ENCODE measurements around the gene FTSJ1.

DNA sequence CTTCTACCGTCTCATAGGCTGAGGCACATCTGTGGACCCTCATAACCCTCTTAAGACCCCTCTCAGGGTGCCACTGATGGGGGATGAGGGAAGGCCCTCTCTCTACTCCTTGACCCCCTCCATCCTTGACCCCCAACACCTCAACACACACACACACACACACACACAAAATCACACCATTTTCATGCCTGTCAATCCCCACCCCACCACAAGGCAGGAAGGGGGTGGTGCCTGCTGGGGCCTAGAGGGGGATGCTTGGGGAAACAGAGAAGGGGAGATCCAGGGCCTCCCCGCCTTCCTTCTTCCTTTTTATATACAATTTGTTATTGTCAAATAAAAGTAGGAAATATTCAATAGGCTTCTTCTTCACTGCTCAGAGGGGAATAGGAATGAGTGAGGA is 44.5 kb downstream of the FTSJ1 start:
- TF ChIP-seq, protein P1, sequence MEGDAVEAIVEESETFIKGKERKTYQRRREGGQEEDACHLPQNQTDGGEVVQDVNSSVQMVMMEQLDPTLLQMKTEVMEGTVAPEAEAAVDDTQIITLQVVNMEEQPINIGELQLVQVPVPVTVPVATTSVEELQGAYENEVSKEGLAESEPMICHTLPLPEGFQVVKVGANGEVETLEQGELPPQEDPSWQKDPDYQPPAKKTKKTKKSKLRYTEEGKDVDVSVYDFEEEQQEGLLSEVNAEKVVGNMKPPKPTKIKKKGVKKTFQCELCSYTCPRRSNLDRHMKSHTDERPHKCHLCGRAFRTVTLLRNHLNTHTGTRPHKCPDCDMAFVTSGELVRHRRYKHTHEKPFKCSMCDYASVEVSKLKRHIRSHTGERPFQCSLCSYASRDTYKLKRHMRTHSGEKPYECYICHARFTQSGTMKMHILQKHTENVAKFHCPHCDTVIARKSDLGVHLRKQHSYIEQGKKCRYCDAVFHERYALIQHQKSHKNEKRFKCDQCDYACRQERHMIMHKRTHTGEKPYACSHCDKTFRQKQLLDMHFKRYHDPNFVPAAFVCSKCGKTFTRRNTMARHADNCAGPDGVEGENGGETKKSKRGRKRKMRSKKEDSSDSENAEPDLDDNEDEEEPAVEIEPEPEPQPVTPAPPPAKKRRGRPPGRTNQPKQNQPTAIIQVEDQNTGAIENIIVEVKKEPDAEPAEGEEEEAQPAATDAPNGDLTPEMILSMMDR (IDR thresholded peaks at IDR 0.05) = no peak
- no peak for TF ChIP-seq POLR2A (IDR thresholded peaks at IDR 0.05)
